ENCODE measurements around the gene COL27A1.

COL27A1 gene

GRCh38 chr9:114202849-114203248, 47.5 kb downstream of the COL27A1 start:
- DNase-seq (ENCODE audit: extremely low read depth in 1 of 2, low read depth in 1 of 2) = no peak

DNA sequence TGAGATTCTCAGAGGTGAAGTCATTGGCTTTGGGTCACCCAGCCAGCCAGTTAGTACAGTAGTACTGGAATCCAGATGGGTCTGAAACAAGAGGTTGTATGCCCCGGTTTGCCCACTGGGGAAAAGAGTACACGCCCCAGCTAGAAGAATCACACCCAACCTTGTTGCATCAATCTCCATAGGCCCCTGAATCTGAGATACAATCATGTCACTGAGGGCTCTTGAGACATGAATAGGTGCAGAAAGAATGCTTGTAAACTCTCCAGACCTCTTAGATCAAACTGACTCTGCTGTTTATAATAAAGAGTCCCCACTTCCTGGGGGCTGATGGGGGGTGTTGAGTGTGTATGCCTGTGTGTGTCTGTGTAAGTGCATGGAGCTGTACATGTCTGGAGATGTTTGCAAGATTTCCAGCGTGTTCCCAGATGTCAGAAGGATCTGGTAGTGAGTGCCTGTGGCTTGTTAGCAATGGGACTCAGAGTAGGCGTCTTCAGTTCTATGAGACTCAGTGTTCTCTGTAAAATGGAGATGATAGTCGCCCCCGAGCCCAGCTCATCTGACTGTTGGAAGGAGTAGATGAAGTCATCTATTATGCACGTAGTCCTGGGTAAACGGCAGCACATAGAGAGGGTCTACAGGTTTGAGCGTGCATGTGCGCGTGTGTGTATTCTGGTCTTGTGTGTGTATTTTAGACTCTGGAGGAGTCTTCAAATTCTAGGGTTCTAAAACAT, 48.2 kb downstream of the COL27A1 start:
- DNase-seq (ENCODE audit: extremely low read depth in 1 of 2, low read depth in 1 of 2) = no peak

DNA sequence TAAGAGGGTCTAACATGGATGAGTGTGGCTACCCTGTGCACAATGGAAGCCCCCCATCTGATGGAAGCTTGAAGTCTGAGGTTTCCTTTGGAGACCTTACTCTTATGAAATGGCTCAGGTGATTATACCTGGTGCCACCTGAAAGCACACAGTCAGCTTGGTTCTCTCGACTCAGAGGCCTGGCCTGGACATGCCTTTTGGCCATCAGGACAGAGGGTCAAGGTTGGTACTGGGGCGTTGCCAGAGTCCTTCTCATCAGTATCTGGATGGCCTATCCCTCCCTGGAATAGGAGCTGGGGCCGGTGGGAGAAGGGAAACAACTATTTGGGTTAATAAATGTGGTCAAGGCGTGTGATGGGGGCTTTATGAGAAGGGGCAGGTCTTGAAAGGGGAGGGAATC, 48.9 kb downstream of the COL27A1 start:
- no peak for DNase-seq (ENCODE audit: extremely low read depth in 1 of 2, low read depth in 1 of 2)

DNA sequence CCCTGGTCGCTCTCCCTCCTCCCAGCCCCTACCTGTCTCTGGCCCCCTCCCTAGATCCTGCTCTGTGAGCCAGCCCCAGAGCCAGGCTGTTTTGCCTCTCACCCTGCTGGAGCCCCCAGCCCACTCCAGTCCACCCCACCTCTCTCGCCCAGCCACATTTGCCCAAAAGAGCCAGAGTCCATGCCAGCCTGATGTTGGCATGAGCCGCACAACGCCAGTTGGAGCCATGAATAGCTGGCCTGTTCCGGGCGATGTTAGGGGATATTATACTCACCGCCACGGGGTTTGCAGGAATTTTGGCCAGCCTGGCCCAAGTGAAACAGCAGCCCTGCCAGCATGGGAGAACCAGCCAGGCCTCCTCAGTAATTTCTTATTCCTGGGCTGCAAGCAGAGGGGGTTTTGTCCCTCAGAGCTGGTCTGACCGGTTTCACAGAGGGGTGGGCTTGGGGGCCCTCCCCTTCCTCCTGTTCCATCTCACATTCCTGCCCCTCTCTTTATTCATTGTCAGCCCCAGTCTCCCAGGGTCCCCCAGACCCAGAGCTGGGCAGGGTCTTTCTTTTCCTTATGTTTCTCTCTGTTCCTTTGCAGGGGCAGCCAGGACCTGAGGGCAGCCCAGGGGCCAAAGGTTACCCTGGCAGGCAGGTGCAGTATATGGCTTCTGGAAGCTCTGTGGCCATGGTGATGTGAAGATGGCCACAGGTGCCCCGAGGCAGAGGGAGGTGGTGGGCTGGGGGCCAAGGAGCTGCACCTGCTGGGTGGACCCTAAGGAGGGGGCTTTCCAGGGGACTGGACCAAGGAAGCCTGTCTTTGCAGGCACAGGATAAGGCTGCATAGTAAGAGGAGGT, 50.1 kb downstream of the COL27A1 start:
- DNase-seq (ENCODE audit: extremely low read depth in 1 of 2, low read depth in 1 of 2) = no peak

- no peak for DNase-seq (ENCODE audit: extremely low read depth in 1 of 2, low read depth in 1 of 2)
These were observed 51.0 kb downstream of the COL27A1 start for GRCh38 chr9:114206221-114206789.

- no peak for DNase-seq (ENCODE audit: extremely low read depth in 1 of 2, low read depth in 1 of 2)
These were observed 51.9 kb downstream of the COL27A1 start for GRCh38 chr9:114207034-114207810.

DNA sequence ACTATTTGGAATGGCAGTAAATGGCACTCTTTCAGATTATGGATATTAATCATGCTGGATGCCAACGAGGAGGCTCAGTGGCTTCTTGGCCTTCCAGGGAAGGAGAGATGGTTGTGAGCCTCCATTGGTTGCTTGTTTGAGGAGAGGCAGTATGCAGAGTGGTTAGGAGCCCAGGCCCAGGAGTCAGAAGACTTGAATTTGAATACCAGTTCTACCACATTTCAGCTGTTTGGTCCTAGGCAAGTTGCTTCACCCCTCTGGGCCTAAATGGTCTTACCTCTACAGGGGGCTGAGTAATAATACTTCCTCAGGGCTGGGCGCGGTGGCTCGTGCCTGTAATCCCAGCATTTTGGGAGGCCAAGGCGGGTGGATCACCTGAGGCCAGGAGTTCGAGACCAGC, 52.5 kb downstream of the COL27A1 start:
- no peak for DNase-seq (ENCODE audit: extremely low read depth in 1 of 2, low read depth in 1 of 2)

DNA sequence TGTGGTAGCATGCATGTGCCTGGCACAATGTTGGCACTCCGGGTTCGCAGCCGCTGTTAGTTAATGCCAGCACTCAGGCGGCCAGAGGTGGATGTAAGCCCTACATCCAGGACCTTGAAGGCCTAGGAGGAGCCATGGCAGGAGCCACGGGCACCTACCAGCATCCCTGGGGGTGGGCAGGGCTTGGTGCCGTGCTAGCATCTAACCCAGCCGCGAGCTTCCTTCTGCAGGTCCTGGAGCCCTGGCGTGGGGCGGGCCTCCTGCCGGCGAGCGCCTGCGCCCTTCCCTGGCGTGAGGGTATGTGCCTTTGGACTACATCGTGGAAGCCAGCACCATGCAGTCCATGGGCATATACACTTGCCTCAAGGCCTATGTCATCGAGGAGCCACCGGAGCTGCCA, 53.8 kb downstream of the COL27A1 start:
- DNase-seq (ENCODE audit: extremely low read depth in 1 of 2, low read depth in 1 of 2) = no peak

- DNase-seq (ENCODE audit: extremely low read depth in 1 of 2, low read depth in 1 of 2) = no peak
These were observed 54.8 kb downstream of the COL27A1 start for GRCh38 chr9:114210136-114210535.

GRCh38 chr9:114210691-114211276, 55.4 kb downstream of the COL27A1 start:
- no peak for DNase-seq (ENCODE audit: extremely low read depth in 1 of 2, low read depth in 1 of 2)

- no peak for DNase-seq (ENCODE audit: extremely low read depth in 1 of 2, low read depth in 1 of 2)
These were observed 57.5 kb downstream of the COL27A1 start for GRCh38 chr9:114212826-114213225.

DNA sequence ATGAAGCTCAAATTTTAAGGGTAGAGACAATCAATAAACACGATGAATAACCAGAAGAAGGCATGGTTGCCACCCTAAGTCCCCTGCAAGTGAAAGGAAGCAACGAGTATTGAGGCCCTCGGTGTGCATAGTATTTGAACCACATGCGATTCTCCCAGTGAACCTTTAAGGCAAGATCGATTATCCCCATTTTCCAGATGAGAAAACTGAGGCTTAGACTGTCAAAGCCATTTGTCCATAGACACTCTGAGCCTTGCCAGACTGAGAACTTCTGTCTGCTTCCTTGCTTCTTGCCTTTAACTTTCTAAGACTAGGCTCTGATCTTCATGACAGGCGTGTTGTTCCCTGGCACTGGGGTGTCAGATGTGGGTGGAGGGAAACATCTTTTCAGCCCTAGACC, 58.2 kb downstream of the COL27A1 start:
- no peak for DNase-seq (ENCODE audit: extremely low read depth in 1 of 2, low read depth in 1 of 2)

DNA sequence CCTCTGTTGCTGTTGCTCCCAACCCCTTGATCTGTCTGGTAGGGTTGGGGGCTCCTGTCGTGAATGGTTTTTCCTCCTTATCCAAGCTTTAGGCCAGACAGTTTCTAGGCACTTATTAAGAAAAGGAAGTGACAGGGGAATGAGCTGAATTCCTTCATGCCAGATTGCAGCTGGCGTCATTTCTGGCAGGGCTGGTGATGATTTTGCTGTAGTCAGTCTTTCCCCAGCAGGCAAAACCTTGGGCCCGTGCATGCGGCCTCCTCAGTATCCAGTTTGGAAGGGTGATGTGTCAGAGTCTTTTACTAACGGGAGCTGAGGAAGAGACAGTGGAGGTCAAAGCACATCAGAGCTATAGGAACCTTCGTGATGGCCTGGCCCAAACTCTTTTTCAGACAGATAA, 58.8 kb downstream of the COL27A1 start:
- DNase-seq (ENCODE audit: extremely low read depth in 1 of 2, low read depth in 1 of 2) = no peak

- no peak for DNase-seq (ENCODE audit: extremely low read depth in 1 of 2, low read depth in 1 of 2)
These were observed 59.5 kb downstream of the COL27A1 start for GRCh38 chr9:114214686-114215414.

DNA sequence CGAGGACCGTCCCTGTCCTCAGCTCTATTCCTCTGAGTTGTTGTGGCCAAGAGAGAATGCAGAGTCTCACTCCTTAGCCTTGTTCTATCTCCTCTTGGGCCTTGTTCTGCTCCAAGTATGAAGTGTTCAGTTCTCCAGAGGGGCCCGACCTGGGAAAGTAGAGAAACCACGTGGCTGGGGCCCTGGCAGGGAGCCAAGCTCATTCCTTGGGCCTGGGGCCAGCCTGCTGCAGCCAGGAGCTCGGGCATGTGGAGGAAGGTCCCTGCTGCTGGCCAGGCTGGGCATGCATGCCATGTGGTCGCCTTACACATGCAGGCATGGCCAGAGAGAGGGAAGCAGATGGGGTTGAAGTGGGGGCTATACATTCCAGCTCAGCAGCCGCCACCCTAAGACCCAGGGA, 60.7 kb downstream of the COL27A1 start:
- no peak for DNase-seq (ENCODE audit: extremely low read depth in 1 of 2, low read depth in 1 of 2)

DNA sequence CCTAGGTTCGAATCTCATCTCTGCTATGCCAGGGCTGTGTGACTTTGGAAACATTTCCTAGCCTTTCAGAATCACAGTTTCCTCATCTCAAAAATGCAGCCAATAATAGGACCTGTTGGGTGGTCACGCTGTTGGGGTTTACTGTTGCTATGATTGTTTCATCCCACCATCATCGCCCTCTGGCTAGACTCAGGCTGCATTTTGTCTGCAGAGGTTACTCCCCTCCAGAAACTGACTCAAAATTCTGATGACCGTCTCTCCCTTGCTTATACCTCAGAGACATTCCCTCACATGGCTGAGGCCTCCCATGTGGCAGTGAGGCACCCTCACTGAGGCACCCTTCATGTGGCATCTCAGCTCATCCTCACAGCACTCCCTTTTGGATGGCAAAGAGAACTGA, 61.6 kb downstream of the COL27A1 start:
- no peak for DNase-seq (ENCODE audit: extremely low read depth in 1 of 2, low read depth in 1 of 2)

- no peak for DNase-seq (ENCODE audit: extremely low read depth in 1 of 2, low read depth in 1 of 2)
These were observed 63.2 kb downstream of the COL27A1 start for GRCh38 chr9:114218264-114219120.

- no peak for DNase-seq (ENCODE audit: extremely low read depth in 1 of 2, low read depth in 1 of 2)
These were observed 64.8 kb downstream of the COL27A1 start for GRCh38 chr9:114220061-114220541.

Measured in activated CD8-positive, alpha-beta memory T cell treated with anti-CD3 and anti-CD28 coated beads for 1 hour (primary cell).